Measurements from ENCODE around the gene KIR3DL1.
"Not testable (repeated sequence)": the region's sequence is repeated elsewhere in the genome, so short reads cannot be mapped to it uniquely, and the experiment has no call there.

The KIR3DL1 gene

GRCh38 chr19:54816251-54816650 is at the start of gene KIR3DL1:
Gene KIR3DL1, plus strand, starts transcription at chr19:54816468.
- DNase-seq (ENCODE audit: low spot score), result not testable (repeated sequence)

- not testable (repeated sequence) for DNase-seq (ENCODE audit: low spot score)
Measured at GRCh38 chr19:54769646-54770045, 46.6 kb upstream of the KIR3DL1 start, which contains the start of gene KIR2DL1. Gene KIR2DL1, plus strand, starts transcription at chr19:54769793. Its CDS starts 58 bp downstream, at chr19:54769851.

- not testable (repeated sequence) for DNase-seq (ENCODE audit: low spot score)
Measured at GRCh38 chr19:54770511-54770910, 45.8 kb upstream of the KIR3DL1 start.

- DNase-seq (ENCODE audit: low spot score), result not testable (repeated sequence)
Measured at GRCh38 chr19:54771018-54771960, 45.0 kb upstream of the KIR3DL1 start.

- not testable (repeated sequence) for DNase-seq (ENCODE audit: low spot score)
Measured at GRCh38 chr19:54772666-54773065, 43.6 kb upstream of the KIR3DL1 start.

- DNase-seq (ENCODE audit: low spot score), result not testable (repeated sequence)
Measured at GRCh38 chr19:54775095-54775815, 41.0 kb upstream of the KIR3DL1 start.

GRCh38 chr19:54775830-54776229 is 40.4 kb upstream of the KIR3DL1 start:
- not testable (repeated sequence) for DNase-seq (ENCODE audit: low spot score)

GRCh38 chr19:54777851-54778250 is 38.4 kb upstream of the KIR3DL1 start:
- DNase-seq (ENCODE audit: low spot score), result not testable (repeated sequence)

- not testable (repeated sequence) for DNase-seq (ENCODE audit: low spot score)
Measured at GRCh38 chr19:54778896-54779295, 37.4 kb upstream of the KIR3DL1 start.

- not testable (repeated sequence) for DNase-seq (ENCODE audit: low spot score)
Measured at GRCh38 chr19:54782916-54783315, 33.4 kb upstream of the KIR3DL1 start.

- DNase-seq (ENCODE audit: low spot score), result not testable (repeated sequence)
Measured at GRCh38 chr19:54786091-54786723, 30.1 kb upstream of the KIR3DL1 start.

- not testable (repeated sequence) for DNase-seq (ENCODE audit: low spot score)
Measured at GRCh38 chr19:54788154-54788553, 28.1 kb upstream of the KIR3DL1 start.

- no peak for DNase-seq (ENCODE audit: low spot score)
Measured at GRCh38 chr19:54790711-54791110, 25.6 kb upstream of the KIR3DL1 start.

GRCh38 chr19:54791476-54791875 is 24.8 kb upstream of the KIR3DL1 start:
- no peak for DNase-seq (ENCODE audit: low spot score)

- DNase-seq (ENCODE audit: low spot score), result no peak
Measured at GRCh38 chr19:54792814-54793213, 23.5 kb upstream of the KIR3DL1 start.

GRCh38 chr19:54795758-54796157 is 20.5 kb upstream of the KIR3DL1 start:
- no peak for DNase-seq (ENCODE audit: low spot score)

- no peak for DNase-seq (ENCODE audit: low spot score)
Measured at GRCh38 chr19:54803410-54803809, 12.9 kb upstream of the KIR3DL1 start, which contains the start of gene KIR2DL4. Gene KIR2DL4, plus strand, starts transcription at chr19:54803610. Its CDS starts 42 bp downstream, at chr19:54803652.

- no peak for DNase-seq (ENCODE audit: low spot score)
Measured at GRCh38 chr19:54804101-54804500, 12.2 kb upstream of the KIR3DL1 start.

GRCh38 chr19:54804571-54804970 is 11.7 kb upstream of the KIR3DL1 start:
- DNase-seq (ENCODE audit: low spot score), result no peak

- no peak for DNase-seq (ENCODE audit: low spot score)
Measured at GRCh38 chr19:54805665-54806515, 10.4 kb upstream of the KIR3DL1 start.

GRCh38 chr19:54806516-54806838 is 9.8 kb upstream of the KIR3DL1 start:
- DNase-seq (ENCODE audit: low spot score), result no peak
